GM18519 (cell line): ENCODE measurements around the gene MOV10.
"Not testable (repeated sequence)": the region's sequence is repeated elsewhere in the genome, so short reads cannot be mapped to it uniquely, and the experiment has no call there.

Source experiments
- ATAC-seq: cut with Tn5 transposase; IDR thresholded peaks from one replicate; pipeline ENCODE4 v1.9.1; 2021; ENCODE audit warnings: mild to moderate bottlenecking, moderate library complexity; ENCODE audit not compliant: unreplicated experiment, low FRiP score

The MOV10 gene

DNA sequence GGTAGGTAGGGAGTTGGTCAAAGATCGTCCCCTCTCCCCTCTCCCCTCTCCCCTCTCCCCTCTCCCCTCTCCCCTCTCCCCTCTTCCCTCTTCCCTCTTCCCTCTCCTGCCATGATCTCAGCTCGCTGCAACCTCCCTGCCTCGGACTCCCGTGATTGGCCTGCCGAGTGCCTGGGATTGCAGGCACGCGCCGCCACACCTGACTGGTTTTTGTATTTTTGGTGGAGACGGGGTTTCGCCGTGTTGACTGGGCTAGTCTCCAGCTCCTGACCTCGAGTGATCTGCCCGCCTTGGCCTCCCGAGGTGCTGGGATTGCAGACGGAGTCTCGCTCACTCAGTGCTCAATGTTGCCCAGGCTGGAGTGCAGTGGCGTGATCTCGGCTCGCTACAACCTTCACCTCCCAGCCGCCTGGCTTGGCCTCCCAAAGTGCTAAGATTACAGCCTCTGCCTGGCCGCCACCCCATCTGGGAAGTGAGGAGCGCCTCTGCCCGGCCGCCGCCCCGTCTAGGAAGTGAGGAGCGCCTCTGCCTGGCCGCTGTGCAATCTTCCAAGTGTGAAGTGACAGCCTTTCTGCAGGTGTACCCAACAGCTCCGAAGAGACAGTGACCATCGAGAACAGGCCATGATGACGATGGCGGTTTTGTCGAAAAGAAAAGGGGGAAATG, 54.0 kb downstream of the MOV10 start:
- not testable (repeated sequence) for ATAC-seq

- ATAC-seq: not testable (repeated sequence)
These were observed 54.6 kb downstream of the MOV10 start for GRCh38 chr1:112729011-112729410.

- ATAC-seq: no peak
These were observed 55.5 kb downstream of the MOV10 start for GRCh38 chr1:112729909-112730308.

- no peak for ATAC-seq
These were observed 57.0 kb downstream of the MOV10 start for GRCh38 chr1:112731451-112731850.

GRCh38 chr1:112735752-112736151, 61.3 kb downstream of the MOV10 start:
- ATAC-seq: no peak

- ATAC-seq: no peak
These were observed 63.1 kb downstream of the MOV10 start for GRCh38 chr1:112737573-112737972.

GRCh38 chr1:112743174-112744008, 68.9 kb downstream of the MOV10 start:
- no peak for ATAC-seq

DNA sequence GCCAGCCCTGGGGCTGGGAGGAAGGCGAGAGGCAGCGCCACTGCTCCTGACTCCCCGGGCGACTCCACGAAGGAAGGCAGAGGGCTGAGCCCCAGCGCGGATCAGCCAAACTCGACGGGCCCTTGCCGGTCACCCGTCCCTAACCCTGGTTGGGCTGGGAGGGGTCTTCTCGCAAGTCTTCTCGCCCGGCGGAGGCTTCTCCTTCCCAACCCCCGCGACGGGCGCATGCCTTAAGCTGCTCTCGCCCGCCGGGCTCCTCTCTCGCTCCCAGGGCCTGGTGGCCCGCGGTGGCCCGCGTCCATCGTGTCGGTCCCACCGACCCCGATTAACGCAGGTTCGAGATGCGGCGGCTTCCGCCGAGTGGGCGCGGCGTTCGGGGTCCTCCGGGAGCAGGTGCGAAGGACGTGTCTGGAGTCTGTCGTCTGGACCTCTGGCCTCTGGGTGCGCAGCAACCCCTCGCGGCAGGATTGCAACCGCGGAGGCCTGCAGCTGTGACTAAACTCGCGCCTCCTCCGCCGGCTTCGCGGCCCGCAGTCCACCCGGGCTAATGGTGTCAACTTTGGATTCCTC, 69.6 kb downstream of the MOV10 start:
- no peak for ATAC-seq

- ATAC-seq: no peak
These were observed 73.9 kb downstream of the MOV10 start for GRCh38 chr1:112748396-112748795.
